ENCODE results near the gene MUC4. TPM values are rescaled to one million over a fixed set of nuclear protein-coding genes. Genes with fewer than 3 reads are reported as not detected.

MUC4 gene
- total and polyA plus RNA-seq, 4 donors, result not detected

DNA sequence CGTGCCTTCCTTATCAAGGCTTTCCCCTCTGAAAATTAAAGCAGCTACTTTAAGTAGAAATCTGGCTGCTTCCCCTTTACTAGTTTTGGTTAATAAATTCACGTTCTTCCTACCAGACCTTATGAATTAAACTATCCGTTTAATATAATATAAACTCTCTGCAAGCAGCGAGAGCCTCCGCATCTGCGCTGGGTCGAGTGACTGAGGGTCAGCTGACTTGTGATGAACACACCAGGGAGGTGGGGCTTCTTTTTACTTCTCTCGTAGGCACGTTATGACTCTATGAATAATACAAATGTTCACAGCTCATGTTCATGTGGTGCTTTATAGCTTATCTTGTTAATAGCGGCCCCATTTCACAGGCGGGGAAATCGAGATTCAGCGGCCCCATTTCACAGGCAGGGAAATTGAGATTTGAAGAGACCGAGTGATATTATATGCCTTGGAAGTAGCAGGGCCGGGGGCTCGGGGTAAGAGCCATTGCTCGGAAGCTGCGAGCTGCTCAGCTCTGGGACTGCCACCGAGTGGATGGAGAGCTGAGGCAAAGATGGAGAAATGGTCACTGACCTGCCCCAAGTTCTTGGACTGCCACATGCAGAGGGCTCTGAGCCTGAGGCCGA is 8.3 kb downstream of the MUC4 start:
- Histone ChIP-seq H3K4me1 (ENCODE audit: control insufficient read depth in 4 of 4, insufficient read depth in 4 of 4, low read length in 3 of 4) (no peaks in the 10 kb centered on the region), H3K9ac (ENCODE audit: low read depth in 1 of 2, low read length in 2 of 2) (no peak overlapping the region), H3K4me3 (ENCODE audit: low read depth in 1 of 3, low read length in 3 of 3) (no peak overlapping the region), H3K27me3 (ENCODE audit: control insufficient read depth in 4 of 4, insufficient read depth in 4 of 4, low read length in 3 of 4) (peaks cover 0 to 8% (median 3%) of the 10 kb centered on the region in 4 donors), H3K27ac (ENCODE audit: low read depth in 1 of 2, low read length in 2 of 2) (no peak overlapping the region), H3K36me3 (ENCODE audit: control insufficient read depth in 4 of 4, insufficient read depth in 3 of 4, low read depth in 1 of 4, low read length in 3 of 4) (no peaks in the 10 kb centered on the region), H3K9me3 (ENCODE audit: control insufficient read depth in 4 of 4, low read length in 3 of 4) (no peaks in the 10 kb centered on the region)
- WGBS, result 80% methylated on average over 20 of the region's 20 CpGs
- DNase-seq (ENCODE audit: low spot score), result no peak
- TF ChIP-seq, protein P1, sequence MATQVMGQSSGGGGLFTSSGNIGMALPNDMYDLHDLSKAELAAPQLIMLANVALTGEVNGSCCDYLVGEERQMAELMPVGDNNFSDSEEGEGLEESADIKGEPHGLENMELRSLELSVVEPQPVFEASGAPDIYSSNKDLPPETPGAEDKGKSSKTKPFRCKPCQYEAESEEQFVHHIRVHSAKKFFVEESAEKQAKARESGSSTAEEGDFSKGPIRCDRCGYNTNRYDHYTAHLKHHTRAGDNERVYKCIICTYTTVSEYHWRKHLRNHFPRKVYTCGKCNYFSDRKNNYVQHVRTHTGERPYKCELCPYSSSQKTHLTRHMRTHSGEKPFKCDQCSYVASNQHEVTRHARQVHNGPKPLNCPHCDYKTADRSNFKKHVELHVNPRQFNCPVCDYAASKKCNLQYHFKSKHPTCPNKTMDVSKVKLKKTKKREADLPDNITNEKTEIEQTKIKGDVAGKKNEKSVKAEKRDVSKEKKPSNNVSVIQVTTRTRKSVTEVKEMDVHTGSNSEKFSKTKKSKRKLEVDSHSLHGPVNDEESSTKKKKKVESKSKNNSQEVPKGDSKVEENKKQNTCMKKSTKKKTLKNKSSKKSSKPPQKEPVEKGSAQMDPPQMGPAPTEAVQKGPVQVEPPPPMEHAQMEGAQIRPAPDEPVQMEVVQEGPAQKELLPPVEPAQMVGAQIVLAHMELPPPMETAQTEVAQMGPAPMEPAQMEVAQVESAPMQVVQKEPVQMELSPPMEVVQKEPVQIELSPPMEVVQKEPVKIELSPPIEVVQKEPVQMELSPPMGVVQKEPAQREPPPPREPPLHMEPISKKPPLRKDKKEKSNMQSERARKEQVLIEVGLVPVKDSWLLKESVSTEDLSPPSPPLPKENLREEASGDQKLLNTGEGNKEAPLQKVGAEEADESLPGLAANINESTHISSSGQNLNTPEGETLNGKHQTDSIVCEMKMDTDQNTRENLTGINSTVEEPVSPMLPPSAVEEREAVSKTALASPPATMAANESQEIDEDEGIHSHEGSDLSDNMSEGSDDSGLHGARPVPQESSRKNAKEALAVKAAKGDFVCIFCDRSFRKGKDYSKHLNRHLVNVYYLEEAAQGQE (IDR thresholded peaks at IDR 0.05), result no peak
- TF ChIP-seq GABPA (IDR thresholded peaks at IDR 0.05 in 1 of 2, conservative IDR thresholded peaks at IDR 0.05 in 1 of 2) (no peak), RAD21 (IDR thresholded peaks at IDR 0.05) (no peak), HNF4A (conservative IDR thresholded peaks at IDR 0.05) (no peak), HNF4G (IDR thresholded peaks at IDR 0.05) (no peak), FOXA2 (IDR thresholded peaks at IDR 0.05) (no peak), SP1 (IDR thresholded peaks at IDR 0.05) (no peak), YY1 (IDR thresholded peaks at IDR 0.05) (no peak)

DNA sequence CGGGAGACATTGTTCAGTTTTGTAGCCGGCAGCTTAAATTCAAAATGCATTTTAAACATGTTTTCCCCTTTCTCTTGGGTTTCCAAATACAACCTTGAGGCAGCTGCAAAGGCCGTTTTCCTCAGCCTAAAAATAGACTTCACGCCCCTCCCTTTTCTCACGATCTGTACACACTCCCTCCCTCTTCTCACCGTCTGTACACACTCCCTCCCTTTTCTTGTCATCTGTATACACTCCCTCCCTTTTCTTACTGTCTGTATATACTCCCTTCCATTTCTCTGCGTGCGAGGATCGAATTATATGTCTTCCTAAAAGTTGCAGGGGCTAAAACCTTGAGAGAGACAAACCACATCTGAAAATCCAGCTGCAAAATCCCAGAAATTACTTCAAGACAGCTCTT is 8.9 kb downstream of the MUC4 start:
- Histone ChIP-seq H3K9ac (ENCODE audit: low read depth in 1 of 2, low read length in 2 of 2) (no peak overlapping the region), H3K36me3 (ENCODE audit: control insufficient read depth in 4 of 4, insufficient read depth in 3 of 4, low read depth in 1 of 4, low read length in 3 of 4) (no peaks in the 10 kb centered on the region), H3K9me3 (ENCODE audit: control insufficient read depth in 4 of 4, low read length in 3 of 4) (no peaks in the 10 kb centered on the region), H3K27ac (ENCODE audit: low read depth in 1 of 2, low read length in 2 of 2) (no peak overlapping the region), H3K4me3 (ENCODE audit: low read depth in 1 of 3, low read length in 3 of 3) (no peak overlapping the region), H3K4me1 (ENCODE audit: control insufficient read depth in 4 of 4, insufficient read depth in 4 of 4, low read length in 3 of 4) (no peaks in the 10 kb centered on the region), H3K27me3 (ENCODE audit: control insufficient read depth in 4 of 4, insufficient read depth in 4 of 4, low read length in 3 of 4) (peaks cover 0 to 8% (median 3%) of the 10 kb centered on the region in 4 donors)
- no peak for DNase-seq (ENCODE audit: low spot score)
- WGBS, result 45% methylated on average over 9 of the region's 9 CpGs
- TF ChIP-seq, protein P2, sequence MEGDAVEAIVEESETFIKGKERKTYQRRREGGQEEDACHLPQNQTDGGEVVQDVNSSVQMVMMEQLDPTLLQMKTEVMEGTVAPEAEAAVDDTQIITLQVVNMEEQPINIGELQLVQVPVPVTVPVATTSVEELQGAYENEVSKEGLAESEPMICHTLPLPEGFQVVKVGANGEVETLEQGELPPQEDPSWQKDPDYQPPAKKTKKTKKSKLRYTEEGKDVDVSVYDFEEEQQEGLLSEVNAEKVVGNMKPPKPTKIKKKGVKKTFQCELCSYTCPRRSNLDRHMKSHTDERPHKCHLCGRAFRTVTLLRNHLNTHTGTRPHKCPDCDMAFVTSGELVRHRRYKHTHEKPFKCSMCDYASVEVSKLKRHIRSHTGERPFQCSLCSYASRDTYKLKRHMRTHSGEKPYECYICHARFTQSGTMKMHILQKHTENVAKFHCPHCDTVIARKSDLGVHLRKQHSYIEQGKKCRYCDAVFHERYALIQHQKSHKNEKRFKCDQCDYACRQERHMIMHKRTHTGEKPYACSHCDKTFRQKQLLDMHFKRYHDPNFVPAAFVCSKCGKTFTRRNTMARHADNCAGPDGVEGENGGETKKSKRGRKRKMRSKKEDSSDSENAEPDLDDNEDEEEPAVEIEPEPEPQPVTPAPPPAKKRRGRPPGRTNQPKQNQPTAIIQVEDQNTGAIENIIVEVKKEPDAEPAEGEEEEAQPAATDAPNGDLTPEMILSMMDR (IDR thresholded peaks at IDR 0.05; ENCODE audit: low read depth, low read length, missing input control), result no peak
- TF ChIP-seq SP1 (IDR thresholded peaks at IDR 0.05), result no peak

DNA sequence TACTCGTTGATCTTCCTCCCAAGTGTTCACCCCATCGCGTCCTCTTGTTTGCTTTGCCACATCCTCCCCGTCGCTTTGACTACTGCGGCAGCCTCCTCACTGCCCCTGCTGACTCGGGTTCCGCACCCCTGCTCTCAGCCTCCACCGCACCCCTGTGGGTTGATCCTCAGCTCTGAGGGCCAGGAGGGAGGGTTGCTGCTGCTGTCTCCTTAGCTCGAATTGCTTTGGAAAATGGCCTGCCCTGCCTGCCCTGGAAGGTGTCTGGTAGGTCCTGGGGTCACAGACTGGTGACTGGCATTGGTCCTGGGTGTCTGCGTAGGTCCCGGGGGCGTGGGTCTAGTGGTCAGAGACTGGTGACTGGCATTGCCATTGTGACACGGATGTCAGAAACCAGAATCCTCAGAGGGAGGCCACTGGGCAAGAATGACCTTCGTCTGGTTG is 9.4 kb downstream of the MUC4 start:
- no peak for TF ChIP-seq TAF1 (conservative IDR thresholded peaks at IDR 0.05)
- TF ChIP-seq, protein P3, sequence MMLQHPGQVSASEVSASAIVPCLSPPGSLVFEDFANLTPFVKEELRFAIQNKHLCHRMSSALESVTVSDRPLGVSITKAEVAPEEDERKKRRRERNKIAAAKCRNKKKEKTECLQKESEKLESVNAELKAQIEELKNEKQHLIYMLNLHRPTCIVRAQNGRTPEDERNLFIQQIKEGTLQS (IDR thresholded peaks at IDR 0.05), result no peak
- TF ChIP-seq HNF4G (IDR thresholded peaks at IDR 0.05), result no peak
- TF ChIP-seq FOXA1 (IDR thresholded peaks at IDR 0.05), result no peak
- TF ChIP-seq YY1 (IDR thresholded peaks at IDR 0.05), result no peak
- no peak for TF ChIP-seq GABPA (IDR thresholded peaks at IDR 0.05 in 1 of 2, conservative IDR thresholded peaks at IDR 0.05 in 1 of 2)
- no peak for TF ChIP-seq RXRA (IDR thresholded peaks at IDR 0.05)
- TF ChIP-seq, protein P4, sequence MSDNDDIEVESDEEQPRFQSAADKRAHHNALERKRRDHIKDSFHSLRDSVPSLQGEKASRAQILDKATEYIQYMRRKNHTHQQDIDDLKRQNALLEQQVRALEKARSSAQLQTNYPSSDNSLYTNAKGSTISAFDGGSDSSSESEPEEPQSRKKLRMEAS (IDR thresholded peaks at IDR 0.05), result no peak
- no peak for TF ChIP-seq NR2F2 (IDR thresholded peaks at IDR 0.05)
- TF ChIP-seq, protein P5, sequence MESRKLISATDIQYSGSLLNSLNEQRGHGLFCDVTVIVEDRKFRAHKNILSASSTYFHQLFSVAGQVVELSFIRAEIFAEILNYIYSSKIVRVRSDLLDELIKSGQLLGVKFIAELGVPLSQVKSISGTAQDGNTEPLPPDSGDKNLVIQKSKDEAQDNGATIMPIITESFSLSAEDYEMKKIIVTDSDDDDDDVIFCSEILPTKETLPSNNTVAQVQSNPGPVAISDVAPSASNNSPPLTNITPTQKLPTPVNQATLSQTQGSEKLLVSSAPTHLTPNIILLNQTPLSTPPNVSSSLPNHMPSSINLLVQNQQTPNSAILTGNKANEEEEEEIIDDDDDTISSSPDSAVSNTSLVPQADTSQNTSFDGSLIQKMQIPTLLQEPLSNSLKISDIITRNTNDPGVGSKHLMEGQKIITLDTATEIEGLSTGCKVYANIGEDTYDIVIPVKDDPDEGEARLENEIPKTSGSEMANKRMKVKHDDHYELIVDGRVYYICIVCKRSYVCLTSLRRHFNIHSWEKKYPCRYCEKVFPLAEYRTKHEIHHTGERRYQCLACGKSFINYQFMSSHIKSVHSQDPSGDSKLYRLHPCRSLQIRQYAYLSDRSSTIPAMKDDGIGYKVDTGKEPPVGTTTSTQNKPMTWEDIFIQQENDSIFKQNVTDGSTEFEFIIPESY (IDR thresholded peaks at IDR 0.05), result no peak
- Histone ChIP-seq H3K36me3 (ENCODE audit: control insufficient read depth in 4 of 4, insufficient read depth in 3 of 4, low read depth in 1 of 4, low read length in 3 of 4) (no peaks in the 10 kb centered on the region), H3K4me3 (ENCODE audit: low read depth in 1 of 3, low read length in 3 of 3) (no peak overlapping the region), H3K4me1 (ENCODE audit: control insufficient read depth in 4 of 4, insufficient read depth in 4 of 4, low read length in 3 of 4) (no peaks in the 10 kb centered on the region), H3K9ac (ENCODE audit: low read depth in 1 of 2, low read length in 2 of 2) (no peak overlapping the region), H3K27me3 (ENCODE audit: control insufficient read depth in 4 of 4, insufficient read depth in 4 of 4, low read length in 3 of 4) (peaks cover 0 to 8% (median 3%) of the 10 kb centered on the region in 4 donors), H3K27ac (ENCODE audit: low read depth in 1 of 2, low read length in 2 of 2) (no peak overlapping the region), H3K9me3 (ENCODE audit: control insufficient read depth in 4 of 4, low read length in 3 of 4) (no peaks in the 10 kb centered on the region)
- WGBS, result 47% methylated on average over 15 of the region's 15 CpGs
- DNase-seq (ENCODE audit: low spot score), result no peak

Data from liver (tissue), 9 donors.